Neural cell (in vitro differentiated cells): ENCODE data around the gene SF3B6. TPM values are rescaled to one million over a fixed set of nuclear protein-coding genes. Genes with fewer than 3 reads are reported as not detected.

Experiments
- H2AFZ ChIP-seq: fragments of 200-600, 300-800 bp; sonication (generic), shearing (Covaris generic); 2 replicates; pipeline ENCODE4 v1.6.0; 2014; ENCODE audit warnings: low read depth, mild to moderate bottlenecking, antibody characterized with exemption, low read length, moderate library complexity
- H3F3A ChIP-seq: fragments of 200-600 bp; shearing (Covaris generic); 2 replicates; pipeline ENCODE4 v1.6.1; 2016; ENCODE audit warnings: mild to moderate bottlenecking, moderate library complexity, mixed read lengths, antibody characterized with exemption, low read length; ENCODE audit not compliant: insufficient read depth, poor library complexity, severe bottlenecking
- H3K27ac ChIP-seq: fragments of 200-600, 300-800 bp; sonication (generic), shearing (Covaris generic); 2 replicates; pipeline ENCODE4 v1.5.1; 2014; ENCODE audit warnings: mild to moderate bottlenecking, low read length, moderate library complexity
- H3K27me3 ChIP-seq: fragments of 300-800, 200-600 bp; sonication (generic), shearing (Covaris generic); 2 replicates; pipeline ENCODE4 v1.6.0; 2014; ENCODE audit warnings: mild to moderate bottlenecking, low read depth, low read length, moderate library complexity; ENCODE audit not compliant: insufficient read depth
- H3K36me3 ChIP-seq: fragments of 300-800, 200-600 bp; sonication (generic), shearing (Covaris generic); 2 replicates; pipeline ENCODE4 v1.5.1; 2014; ENCODE audit warnings: mild to moderate bottlenecking, antibody characterized with exemption, low read length, moderate library complexity; ENCODE audit not compliant: insufficient read depth
- H3K4me2 ChIP-seq: fragments of 300-800, 200-600 bp; sonication (generic), shearing (Covaris generic); 2 replicates; pipeline ENCODE4 v1.6.0; 2014; ENCODE audit warnings: mild to moderate bottlenecking, low read length
- H3K4me3 ChIP-seq: fragments of 300-800, 200-600 bp; sonication (generic), shearing (Covaris generic); 2 replicates; pipeline ENCODE4 v1.5.1; 2014; ENCODE audit warnings: mild to moderate bottlenecking, low read length, moderate library complexity
- H3K79me2 ChIP-seq: fragments of 200-600 bp; shearing (Covaris generic); replicated peaks from 2 replicates; pipeline ENCODE4 v1.6.0; 2014; ENCODE audit warnings: mild to moderate bottlenecking, low read length, moderate library complexity; ENCODE audit not compliant: insufficient read depth
- H3K9ac ChIP-seq: fragments of 300-800, 200-600 bp; sonication (generic), shearing (Covaris generic); 2 replicates; pipeline ENCODE4 v1.6.1; 2016; ENCODE audit warnings: mild to moderate bottlenecking, low read length, mixed read lengths
- H3K9me2 ChIP-seq: fragments of 200-600 bp; shearing (Covaris generic); 2 replicates; pipeline ENCODE4 v1.6.1; 2016; ENCODE audit warnings: mild to moderate bottlenecking, low read length, mixed read lengths; ENCODE audit not compliant: insufficient read depth
- H3K9me3 ChIP-seq: fragments of 200-600, 300-800 bp; sonication (generic), shearing (Covaris generic); 2 replicates; pipeline ENCODE4 v1.6.1; 2016; ENCODE audit warnings: mild to moderate bottlenecking, mixed run types, low read length, moderate library complexity, mixed read lengths
- H4K20me1 ChIP-seq: fragments of 200-600 bp; shearing (Covaris generic); 2 replicates; pipeline ENCODE4 v1.6.1; 2016; ENCODE audit warnings: mild to moderate bottlenecking, mixed run types; ENCODE audit not compliant: insufficient read depth
- EP300 ChIP-seq: fragments of 450-650 bp; conservative IDR thresholded peaks from 2 replicates; pipeline ENCODE4 v1.6.1; 2014; ENCODE audit warnings: antibody characterized with exemption, mild to moderate bottlenecking, moderate library complexity; ENCODE audit not compliant: poor library complexity, severe bottlenecking
- EZH2 ChIP-seq: fragments of 200-600, 300-800 bp; shearing (Covaris generic), sonication (generic); IDR thresholded peaks from 2 replicates; pipeline ENCODE4 v1.6.1; 2014; ENCODE audit warnings: antibody characterized with exemption, low read length, borderline replicate concordance, mild to moderate bottlenecking; ENCODE audit not compliant: insufficient read depth, poor library complexity, severe bottlenecking
- MXI1 ChIP-seq: fragments of 450-650 bp; conservative IDR thresholded peaks from 2 replicates; pipeline ENCODE4 v1.6.1; 2014; ENCODE audit warnings: antibody characterized with exemption, mild to moderate bottlenecking; ENCODE audit not compliant: poor library complexity, severe bottlenecking
- POLR2AphosphoS5 ChIP-seq: IDR thresholded peaks from 2 replicates; pipeline ENCODE4 v1.6.1; 2012
- RAD21 ChIP-seq: fragments of 450-650 bp; conservative IDR thresholded peaks from 2 replicates; pipeline ENCODE4 v1.6.1; 2014; ENCODE audit warnings: antibody characterized with exemption, mild to moderate bottlenecking, moderate library complexity
- SMC3 ChIP-seq: fragments of 450-650 bp; conservative IDR thresholded peaks from 2 replicates; pipeline ENCODE4 v1.6.1; 2014; ENCODE audit warnings: antibody characterized with exemption, mild to moderate bottlenecking, moderate library complexity; ENCODE audit not compliant: poor library complexity
- TAF1 ChIP-seq: IDR thresholded peaks from 2 replicates; pipeline ENCODE4 v1.6.1; 2012; ENCODE audit warnings: low read depth
- polyA plus RNA-seq: library from polyadenylated mRNA; depleted of rRNA; stranded (reverse); fragments of >200 nt; gene quantifications from 2 replicates; pipeline ENCODE4 v1.2.3, GENCODE V29; 2014
- TF ChIP-seq, protein P1 (sequence below): fragments of 450-650 bp; IDR thresholded peaks from 2 replicates; pipeline ENCODE4 v1.5.1; 2014; ENCODE audit warnings: antibody characterized with exemption, mild to moderate bottlenecking, moderate library complexity; ENCODE audit not compliant: poor library complexity, severe bottlenecking
- TF ChIP-seq, protein P2 (sequence below): IDR thresholded peaks from 2 replicates; pipeline ENCODE4 v1.6.1; 2012; ENCODE audit warnings: borderline replicate concordance

The SF3B6 gene
- polyA plus RNA-seq, 1 donor from 2014 or later = 442 TPM

DNA sequence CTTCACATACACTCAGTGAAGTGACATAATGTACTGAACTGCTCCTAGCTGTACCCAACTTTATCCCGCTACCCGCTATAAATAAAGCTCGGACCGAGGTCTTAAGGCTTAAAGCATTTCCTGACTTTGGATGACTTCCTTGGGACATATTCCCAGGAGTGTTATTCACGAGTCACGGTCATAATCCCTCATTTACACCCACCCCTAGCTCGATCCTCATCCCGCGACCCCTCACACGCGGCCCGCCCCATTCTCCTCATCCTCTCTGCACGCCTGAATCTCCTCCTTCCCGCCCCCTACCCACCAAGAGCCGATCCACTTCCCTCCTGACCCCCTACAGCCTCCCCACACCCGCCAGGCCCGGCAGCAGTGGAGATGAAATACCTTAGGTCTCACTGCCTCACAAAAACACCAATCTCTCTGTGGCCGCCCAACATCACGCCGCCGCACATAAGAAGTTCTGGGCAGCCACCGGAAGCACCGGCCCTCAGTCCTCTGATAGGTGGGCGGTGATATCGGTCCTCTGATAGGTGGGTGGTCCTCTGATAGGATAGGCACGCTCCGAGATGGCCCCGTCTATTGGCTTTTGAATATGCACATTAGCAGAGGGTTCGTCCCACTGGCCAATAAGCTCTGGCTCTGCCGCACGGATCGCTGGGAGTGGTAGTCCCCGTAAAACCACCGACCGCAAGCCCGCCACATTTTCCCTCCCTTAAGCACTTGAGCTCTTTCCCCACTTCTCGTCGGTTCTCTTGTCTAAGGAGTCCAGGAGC is 29.0 kb downstream of the SF3B6 start, which contains the start of gene WDCP:
Gene WDCP, minus strand, starts transcription at position 462 of the 773 bp plus-strand sequence. CDS start 7,897 bp downstream, outside the sequence.
- Histone ChIP-seq H3K4me3 (peak within 1 kb of the TSS; percentile 75), H3K27me3 (no peaks in the 10 kb centered on the region), H4K20me1 (no peaks in the 10 kb centered on the region), H3K9me2 (no peaks in the 10 kb centered on the region), H3K79me2 (peaks cover 12% of the 10 kb centered on the region), H2AFZ (peak within 1 kb of the TSS; percentile 86), H3K4me2 (peak within 1 kb of the TSS; percentile 72), H3K27ac (peak within 1 kb of the TSS; percentile 47), H3K9ac (peak within 1 kb of the TSS; percentile 69), H3F3A (no peaks in the 10 kb centered on the region), H3K36me3 (no peaks in the 10 kb centered on the region), H3K9me3 (no peaks in the 10 kb centered on the region)
- TF ChIP-seq POLR2AphosphoS5 (peak; percentile 69), TAF1 (no peak), EZH2 (no peak), EP300 (no peak), MXI1 (peak; percentile 96), RAD21 (peak; percentile 29), SMC3 (no peak)
- TF ChIP-seq, protein P1, sequence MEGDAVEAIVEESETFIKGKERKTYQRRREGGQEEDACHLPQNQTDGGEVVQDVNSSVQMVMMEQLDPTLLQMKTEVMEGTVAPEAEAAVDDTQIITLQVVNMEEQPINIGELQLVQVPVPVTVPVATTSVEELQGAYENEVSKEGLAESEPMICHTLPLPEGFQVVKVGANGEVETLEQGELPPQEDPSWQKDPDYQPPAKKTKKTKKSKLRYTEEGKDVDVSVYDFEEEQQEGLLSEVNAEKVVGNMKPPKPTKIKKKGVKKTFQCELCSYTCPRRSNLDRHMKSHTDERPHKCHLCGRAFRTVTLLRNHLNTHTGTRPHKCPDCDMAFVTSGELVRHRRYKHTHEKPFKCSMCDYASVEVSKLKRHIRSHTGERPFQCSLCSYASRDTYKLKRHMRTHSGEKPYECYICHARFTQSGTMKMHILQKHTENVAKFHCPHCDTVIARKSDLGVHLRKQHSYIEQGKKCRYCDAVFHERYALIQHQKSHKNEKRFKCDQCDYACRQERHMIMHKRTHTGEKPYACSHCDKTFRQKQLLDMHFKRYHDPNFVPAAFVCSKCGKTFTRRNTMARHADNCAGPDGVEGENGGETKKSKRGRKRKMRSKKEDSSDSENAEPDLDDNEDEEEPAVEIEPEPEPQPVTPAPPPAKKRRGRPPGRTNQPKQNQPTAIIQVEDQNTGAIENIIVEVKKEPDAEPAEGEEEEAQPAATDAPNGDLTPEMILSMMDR = peak; percentile 31

DNA sequence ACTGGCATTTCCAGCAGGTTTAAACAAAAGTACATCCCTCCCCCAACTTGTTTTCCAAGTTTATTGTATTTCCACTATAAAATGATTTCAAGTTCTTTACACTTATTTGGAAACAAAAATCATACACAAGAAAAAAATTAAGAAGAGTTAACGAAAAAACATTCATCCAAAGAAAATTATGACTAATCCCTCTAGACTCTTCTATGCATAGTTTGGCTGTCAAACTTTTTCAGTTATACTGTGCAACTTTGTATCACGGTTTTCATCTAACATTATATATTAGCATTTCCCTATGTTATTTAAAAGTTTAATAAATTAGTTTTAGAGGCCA is 29.6 kb downstream of the SF3B6 start:
- Histone ChIP-seq H3K9me3 (no peaks in the 10 kb centered on the region), H3K27ac (no peak overlapping the region), H3K36me3 (no peaks in the 10 kb centered on the region), H3K4me3 (peak overlapping the region; percentile 75), H3K9me2 (no peaks in the 10 kb centered on the region), H4K20me1 (no peaks in the 10 kb centered on the region), H3K4me2 (peak overlapping the region; percentile 72), H3K27me3 (no peaks in the 10 kb centered on the region), H3K9ac (peak overlapping the region; percentile 69), H2AFZ (peak overlapping the region; percentile 86), H3K79me2 (peaks cover 12% of the 10 kb centered on the region), H3F3A (no peaks in the 10 kb centered on the region)
- TF ChIP-seq RAD21 = no peak
- TF ChIP-seq TAF1 = no peak
- TF ChIP-seq EZH2 = no peak
- no peak for TF ChIP-seq MXI1
- TF ChIP-seq, protein P2, sequence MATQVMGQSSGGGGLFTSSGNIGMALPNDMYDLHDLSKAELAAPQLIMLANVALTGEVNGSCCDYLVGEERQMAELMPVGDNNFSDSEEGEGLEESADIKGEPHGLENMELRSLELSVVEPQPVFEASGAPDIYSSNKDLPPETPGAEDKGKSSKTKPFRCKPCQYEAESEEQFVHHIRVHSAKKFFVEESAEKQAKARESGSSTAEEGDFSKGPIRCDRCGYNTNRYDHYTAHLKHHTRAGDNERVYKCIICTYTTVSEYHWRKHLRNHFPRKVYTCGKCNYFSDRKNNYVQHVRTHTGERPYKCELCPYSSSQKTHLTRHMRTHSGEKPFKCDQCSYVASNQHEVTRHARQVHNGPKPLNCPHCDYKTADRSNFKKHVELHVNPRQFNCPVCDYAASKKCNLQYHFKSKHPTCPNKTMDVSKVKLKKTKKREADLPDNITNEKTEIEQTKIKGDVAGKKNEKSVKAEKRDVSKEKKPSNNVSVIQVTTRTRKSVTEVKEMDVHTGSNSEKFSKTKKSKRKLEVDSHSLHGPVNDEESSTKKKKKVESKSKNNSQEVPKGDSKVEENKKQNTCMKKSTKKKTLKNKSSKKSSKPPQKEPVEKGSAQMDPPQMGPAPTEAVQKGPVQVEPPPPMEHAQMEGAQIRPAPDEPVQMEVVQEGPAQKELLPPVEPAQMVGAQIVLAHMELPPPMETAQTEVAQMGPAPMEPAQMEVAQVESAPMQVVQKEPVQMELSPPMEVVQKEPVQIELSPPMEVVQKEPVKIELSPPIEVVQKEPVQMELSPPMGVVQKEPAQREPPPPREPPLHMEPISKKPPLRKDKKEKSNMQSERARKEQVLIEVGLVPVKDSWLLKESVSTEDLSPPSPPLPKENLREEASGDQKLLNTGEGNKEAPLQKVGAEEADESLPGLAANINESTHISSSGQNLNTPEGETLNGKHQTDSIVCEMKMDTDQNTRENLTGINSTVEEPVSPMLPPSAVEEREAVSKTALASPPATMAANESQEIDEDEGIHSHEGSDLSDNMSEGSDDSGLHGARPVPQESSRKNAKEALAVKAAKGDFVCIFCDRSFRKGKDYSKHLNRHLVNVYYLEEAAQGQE = no peak
- no peak for TF ChIP-seq SMC3
- no peak for TF ChIP-seq EP300
- no peak for TF ChIP-seq POLR2AphosphoS5
- TF ChIP-seq, protein P1 = no peak
